Body of pancreas (tissue), 4 donors: ENCODE results near the gene ZBTB43.

ENCODE experiments used
- CTCF ChIP-seq, 7 experiments: fragments of 450-650 bp in 4 of 7; fragments of 200-600 bp in 3 of 7; sonication (generic) in 3 of 7; IDR thresholded peaks; one replicate each; pipeline ENCODE4 v1.5.1; 2016 to 2019; ENCODE audit warnings: antibody characterized with exemption in 7 of 7
- POLR2A ChIP-seq, 3 donors: fragments of 450-650 bp; IDR thresholded peaks; one replicate each; pipeline ENCODE4 v1.6.1; 2016; ENCODE audit warnings: antibody characterized with exemption in 3 of 3, mild to moderate bottlenecking in 2 of 3

DNA sequence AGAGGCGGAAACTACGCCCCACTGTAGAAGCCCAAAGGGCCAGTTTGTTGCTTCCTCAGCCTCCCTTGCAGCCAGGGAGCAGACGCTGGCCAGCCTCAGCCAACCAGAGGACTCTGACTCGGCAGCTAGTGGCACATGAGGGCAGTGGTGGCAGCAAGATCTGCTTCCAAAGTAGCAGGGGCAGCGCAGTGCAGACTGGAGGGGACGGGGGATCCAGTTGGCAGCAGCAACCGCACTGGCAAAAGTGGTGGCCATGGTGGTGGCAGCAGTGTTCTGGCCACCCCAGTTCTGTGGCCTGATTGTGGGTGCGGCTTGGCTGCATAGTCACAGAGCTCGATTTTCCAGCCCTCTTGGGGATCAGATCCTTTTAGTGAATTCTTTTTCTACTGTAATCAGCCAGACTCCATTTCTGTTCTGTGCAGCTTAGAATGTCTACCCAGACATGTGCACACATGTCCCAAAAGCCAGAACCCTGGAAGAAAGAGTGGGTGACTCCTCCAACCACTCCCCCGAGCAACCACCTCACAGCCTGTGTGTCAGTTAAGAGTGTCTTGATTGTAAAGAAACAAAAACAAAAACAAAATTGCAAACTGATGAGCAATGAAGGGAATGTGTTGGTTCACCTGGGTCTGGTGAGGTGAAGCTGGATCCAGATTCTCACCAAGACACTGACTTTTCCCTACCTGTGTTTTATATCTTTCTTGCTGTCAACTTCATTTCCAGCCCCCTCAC, 11.0 kb upstream of the ZBTB43 start:
- TF ChIP-seq CTCF (IDR thresholded peaks at IDR 0.05) (no peak), POLR2A (IDR thresholded peaks at IDR 0.05) (no peak)
